Naive thymus-derived CD4-positive, alpha-beta T cell (primary cell): ENCODE results near the gene GYPC. TPM values are rescaled to one million over a fixed set of nuclear protein-coding genes. Genes with fewer than 3 reads are reported as not detected.
A peak's percentile ranks its signal among the peaks of the same experiment; 100 is the strongest.
"Not testable (repeated sequence)": the region's sequence is repeated elsewhere in the genome, so short reads cannot be mapped to it uniquely, and the experiment has no call there.

ENCODE experiments used
- ATAC-seq: fragments of 150-1000 bp; cut with Tn5 transposase; 2 replicates; pipeline ENCODE4 v1.10.0; 2021; ENCODE audit warnings: mild to moderate bottlenecking, moderate library complexity
- CTCF ChIA-PET: fragments of 350-600 bp; sonication (Branson Sonifier 250); formaldehyde crosslinking; loops from one replicate; lab custom pipeline; 2021; ENCODE audit warnings: antibody characterized with exemption; lab: Charles Lee
- POLR2A ChIA-PET: fragments of 350-600 bp; sonication (Branson Sonifier 250); formaldehyde crosslinking; loops from one replicate; lab custom pipeline; 2021; ENCODE audit warnings: antibody characterized with exemption, inconsistent platforms; lab: Charles Lee
- DNase-seq, 9 donors: peaks; one replicate each; pipeline versions ENCODE4 v3.0.0 to v3.0.0-alpha.2; 2020 to 2022; ENCODE audit warnings: mixed read lengths in 1 of 9
- H3K27ac ChIP-seq: one replicate; pipeline ENCODE4 v1.7.0; 2013; ENCODE audit warnings: mild to moderate bottlenecking, low read depth, low read length, moderate library complexity
- H3K27me3 ChIP-seq, 2 donors: one replicate each; pipeline ENCODE4 v1.7.0; 2013; ENCODE audit warnings: low read length in 2 of 2, mild to moderate bottlenecking in 2 of 2, moderate library complexity in 2 of 2; ENCODE audit not compliant: control insufficient read depth in 2 of 2, insufficient read depth in 2 of 2
- H3K36me3 ChIP-seq, 3 experiments: 1 replicate in 2 of 3; 2 replicates in 1 of 3; pipeline ENCODE4 v1.7.0; 2013; ENCODE audit warnings: low read length in 3 of 3, mild to moderate bottlenecking in 3 of 3, moderate library complexity in 1 of 3; ENCODE audit not compliant: insufficient read depth in 3 of 3, control insufficient read depth in 2 of 3
- H3K4me1 ChIP-seq, 2 donors: one replicate each; pipeline ENCODE4 v1.7.0; 2013; ENCODE audit warnings: low read length in 2 of 2, mild to moderate bottlenecking in 2 of 2, moderate library complexity in 1 of 2; ENCODE audit not compliant: control insufficient read depth in 2 of 2, insufficient read depth in 2 of 2
- H3K4me3 ChIP-seq: 2 replicates; pipeline ENCODE4 v1.7.0; 2013; ENCODE audit warnings: mild to moderate bottlenecking, low read length
- H3K9me3 ChIP-seq, 3 experiments: 1 replicate in 2 of 3; 2 replicates in 1 of 3; pipeline ENCODE4 v1.7.0; 2013; ENCODE audit warnings: low read length in 3 of 3; ENCODE audit not compliant: control insufficient read depth in 2 of 3
- H3K27ac Mint-ChIP-seq, 9 donors: one replicate each; pipeline ENCODE4 v1.8.0; 2020 to 2022; ENCODE audit warnings: mixed read lengths in 9 of 9, mild to moderate bottlenecking in 8 of 9, moderate library complexity in 5 of 9, inconsistent platforms in 2 of 9
- H3K27me3 Mint-ChIP-seq, 5 donors: one replicate each; pipeline ENCODE4 v1.8.0; 2021 to 2022; ENCODE audit warnings: mixed read lengths in 5 of 5, mild to moderate bottlenecking in 1 of 5
- H3K36me3 Mint-ChIP-seq, 5 donors: one replicate each; pipeline ENCODE4 v1.8.0; 2020 to 2022; ENCODE audit warnings: mixed read lengths in 5 of 5, mild to moderate bottlenecking in 3 of 5, inconsistent platforms in 1 of 5
- H3K4me1 Mint-ChIP-seq, 7 donors: one replicate each; pipeline ENCODE4 v1.8.0; 2020 to 2022; ENCODE audit warnings: mixed read lengths in 7 of 7, mild to moderate bottlenecking in 3 of 7, inconsistent platforms in 1 of 7
- H3K4me3 Mint-ChIP-seq, 10 donors: one replicate each; pipeline ENCODE4 v1.8.0; 2020 to 2022; ENCODE audit warnings: mild to moderate bottlenecking in 10 of 10, mixed read lengths in 10 of 10, moderate library complexity in 6 of 10, inconsistent platforms in 2 of 10
- H3K9me3 Mint-ChIP-seq, 11 donors: one replicate each; pipeline ENCODE4 v1.8.0; 2020 to 2022; ENCODE audit warnings: mixed read lengths in 11 of 11, mild to moderate bottlenecking in 4 of 11, inconsistent platforms in 1 of 11, moderate library complexity in 1 of 11
- intact Hi-C, 2 donors: fragments of 100-400 bp; cut with micrococcal nuclease; formaldehyde crosslinking; loops; one replicate each; pipeline ENCODE4 v1.15.1; 2023
- polyA plus RNA-seq, 2 donors: library from polyadenylated mRNA; unstranded; fragments of 300-500 nt; fragmentation: Illumina TruSeq; gene quantifications; one replicate each; pipeline ENCODE4 v1.2.3, GENCODE V29; 2021
- total RNA-seq, 6 experiments: library from RNA in 5 of 6; stranded (reverse) in 5 of 6; gene quantifications; 1 replicate in 5 of 6; 2 replicates in 1 of 6; pipeline ENCODE4 v1.2.3 and lab custom pipeline; 2021 to 2026

GYPC gene
- total and polyA plus RNA-seq, 7 experiments from 2014 or later: 114 to 277 (median 140) TPM

GRCh38 chr2:126681505-126681904 lies 25.5 kb downstream of the GYPC start:
- H3K27ac ChIP-seq: no peak overlapping the region
- H3K27me3 ChIP-seq: no peaks in the 10 kb centered on the region
- peaks cover 0 to 9% of the 10 kb centered on the region in 2 donors for H3K4me1 ChIP-seq
- POLR2A ChIA-PET: no interaction called here
- DNase-seq (no peak), ATAC-seq (no peak)
- no peak overlapping the region for H3K4me3 ChIP-seq
- peaks cover 28 to 90% (median 84%) of the 10 kb centered on the region in 7 donors for H3K4me1 Mint-ChIP-seq
- intact Hi-C loops: loop anchor here in 1 of 2 donors (10.0 kb wide), 1 partner anchor 47 kb away; no protein-coding TSS in a partner anchor
- peak overlapping the region in 2 of 9 donors; percentile 34 to 56 for H3K27ac Mint-ChIP-seq
- peaks cover 0 to 44% (median 0%) of the 10 kb centered on the region in 3 experiments for H3K36me3 ChIP-seq
- no peaks in the 10 kb centered on the region for H3K27me3 Mint-ChIP-seq
- peaks cover 11 to 77% (median 49%) of the 10 kb centered on the region in 5 donors for H3K36me3 Mint-ChIP-seq
- peak overlapping the region in 1 of 10 donors; percentile 17 for H3K4me3 Mint-ChIP-seq
- CTCF ChIA-PET: no interaction called here
- peaks cover 0 to 2% (median 0%) of the 10 kb centered on the region in 11 donors for H3K9me3 Mint-ChIP-seq
- H3K9me3 ChIP-seq: no peaks in the 10 kb centered on the region

GRCh38 chr2:126685629-126686028 lies 29.7 kb downstream of the GYPC start:
- DNase-seq (no peak), ATAC-seq (no peak)
- no peak overlapping the region for H3K4me3 Mint-ChIP-seq
- Histone ChIP-seq H3K27me3 (no peaks in the 10 kb centered on the region), H3K9me3 (no peaks in the 10 kb centered on the region), H3K4me1 (no peaks in the 10 kb centered on the region), H3K4me3 (no peak overlapping the region), H3K36me3 (peaks cover 0 to 50% (median 5%) of the 10 kb centered on the region in 3 experiments), H3K27ac (no peak overlapping the region)
- intact Hi-C loops: loop anchor here in 1 of 2 donors (10.0 kb wide), 1 partner anchor 51 kb away; no protein-coding TSS in a partner anchor
- H3K36me3 Mint-ChIP-seq: peaks cover 13 to 84% (median 66%) of the 10 kb centered on the region in 5 donors
- CTCF ChIA-PET: no interaction called here
- no peaks in the 10 kb centered on the region for H3K27me3 Mint-ChIP-seq
- peaks cover 0 to 20% (median 4%) of the 10 kb centered on the region in 11 donors for H3K9me3 Mint-ChIP-seq
- peaks cover 20 to 66% (median 52%) of the 10 kb centered on the region in 7 donors for H3K4me1 Mint-ChIP-seq
- POLR2A ChIA-PET: no interaction called here
- peak overlapping the region in 7 of 9 donors; percentile 25 to 67 (median 47) for H3K27ac Mint-ChIP-seq

- H3K4me1 ChIP-seq: no peaks in the 10 kb centered on the region
- ATAC-seq (no peak), DNase-seq (no peak)
- Mint-ChIP-seq H3K4me1 (peaks cover 21 to 63% (median 48%) of the 10 kb centered on the region in 7 donors), H3K36me3 (peaks cover 17 to 86% (median 65%) of the 10 kb centered on the region in 5 donors), H3K9me3 (peaks cover 0 to 21% (median 4%) of the 10 kb centered on the region in 11 donors), H3K27me3 (no peaks in the 10 kb centered on the region), H3K4me3 (no peak overlapping the region), H3K27ac (peak overlapping the region in 4 of 9 donors; percentile 31 to 65 (median 52))
- no peak overlapping the region for H3K4me3 ChIP-seq
- peaks cover 0 to 51% (median 5%) of the 10 kb centered on the region in 3 experiments for H3K36me3 ChIP-seq
- no peaks in the 10 kb centered on the region for H3K9me3 ChIP-seq
- H3K27ac ChIP-seq: no peak overlapping the region
- CTCF ChIA-PET: no interaction called here
- intact Hi-C loops: loop anchor here in 1 of 2 donors (10.0 kb wide), 1 partner anchor 51 kb away; no protein-coding TSS in a partner anchor
- POLR2A ChIA-PET: no interaction called here
- H3K27me3 ChIP-seq: no peaks in the 10 kb centered on the region
Observed at GRCh38 chr2:126686286-126686685, 30.3 kb downstream of the GYPC start.

- Histone ChIP-seq H3K9me3 (peaks cover 0 to 1% (median 0%) of the 10 kb centered on the region in 3 experiments), H3K4me1 (no peaks in the 10 kb centered on the region), H3K27ac (no peak overlapping the region), H3K36me3 (peaks cover 0 to 55% (median 5%) of the 10 kb centered on the region in 3 experiments), H3K4me3 (no peak overlapping the region), H3K27me3 (no peaks in the 10 kb centered on the region)
- H3K36me3 Mint-ChIP-seq: peaks cover 19 to 89% (median 71%) of the 10 kb centered on the region in 5 donors
- H3K27ac Mint-ChIP-seq: peak overlapping the region in 2 of 9 donors; percentile 44 to 59
- H3K4me1 Mint-ChIP-seq: peaks cover 24 to 62% (median 41%) of the 10 kb centered on the region in 7 donors
- H3K4me3 Mint-ChIP-seq: no peak overlapping the region
- no peak for ATAC-seq
- CTCF ChIA-PET: interaction anchor here (0.6 kb wide), 1 partner anchor 121 kb away, joined by 3 read pairs; no protein-coding TSS in a partner anchor
- no peaks in the 10 kb centered on the region for H3K27me3 Mint-ChIP-seq
- intact Hi-C loops: loop anchor here in 1 of 2 donors (10.0 kb wide), 1 partner anchor 52 kb away; no protein-coding TSS in a partner anchor
- DNase-seq: no peak
- H3K9me3 Mint-ChIP-seq: peaks cover 0 to 27% (median 7%) of the 10 kb centered on the region in 11 donors
- POLR2A ChIA-PET: no interaction called here
Observed at GRCh38 chr2:126686841-126687485, 31.0 kb downstream of the GYPC start.

GRCh38 chr2:126687503-126687902 lies 31.5 kb downstream of the GYPC start:
- Mint-ChIP-seq H3K27me3 (no peaks in the 10 kb centered on the region), H3K4me1 (peaks cover 18 to 56% (median 36%) of the 10 kb centered on the region in 7 donors), H3K4me3 (no peak overlapping the region), H3K27ac (peak overlapping the region in 3 of 9 donors; percentile 26 to 76 (median 42)), H3K36me3 (peaks cover 21 to 89% (median 75%) of the 10 kb centered on the region in 5 donors), H3K9me3 (peaks cover 0 to 31% (median 7%) of the 10 kb centered on the region in 11 donors)
- ChIA-PET CTCF (no interaction called here), POLR2A (no interaction called here)
- H3K4me3 ChIP-seq: no peak overlapping the region
- intact Hi-C loops: loop anchor here in 1 of 2 donors (10.0 kb wide), 1 partner anchor 53 kb away; no protein-coding TSS in a partner anchor
- H3K9me3 ChIP-seq: peaks cover 0 to 7% (median 0%) of the 10 kb centered on the region in 3 experiments
- peaks cover under 1 to 55% (median 7%) of the 10 kb centered on the region in 3 experiments for H3K36me3 ChIP-seq
- no peaks in the 10 kb centered on the region for H3K4me1 ChIP-seq
- no peak overlapping the region for H3K27ac ChIP-seq
- no peaks in the 10 kb centered on the region for H3K27me3 ChIP-seq
- DNase-seq (no peak), ATAC-seq (no peak)

GRCh38 chr2:126688594-126688993 lies 32.6 kb downstream of the GYPC start:
- H3K27ac ChIP-seq, H3K27me3 ChIP-seq, H3K4me3 Mint-ChIP-seq, H3K27me3 Mint-ChIP-seq, ATAC-seq, DNase-seq, H3K4me1 ChIP-seq, CTCF ChIA-PET, H3K4me3 ChIP-seq, POLR2A ChIA-PET: not testable (repeated sequence)
- Mint-ChIP-seq H3K9me3 (peaks cover 0 to 41% (median 11%) of the 10 kb centered on the region in 11 donors), H3K4me1 (peaks cover 13 to 45% (median 25%) of the 10 kb centered on the region in 7 donors), H3K27ac (peak overlapping the region in 3 of 9 donors; percentile 5 to 42 (median 24)), H3K36me3 (peaks cover 25 to 89% (median 76%) of the 10 kb centered on the region in 5 donors)
- peaks cover 0 to 13% (median 0%) of the 10 kb centered on the region in 3 experiments for H3K9me3 ChIP-seq
- intact Hi-C loops: loop anchor here in 1 of 2 donors (10.0 kb wide), 1 partner anchor 54 kb away; no protein-coding TSS in a partner anchor
- peaks cover 4 to 61% (median 8%) of the 10 kb centered on the region in 3 experiments for H3K36me3 ChIP-seq
